Right hindlimb (tissue), 1 donor: Measurements from ENCODE around the gene RNF208.

Experiments used
- DNase-seq: peaks from one replicate; pipeline ENCODE4 v3.0.0-alpha.2; 2018

The RNF208 gene

GRCh38 chr9:137172901-137173795 lies 48.9 kb downstream of the RNF208 start:
- DNase-seq, result no peak

GRCh38 chr9:137171149-137171900 lies 50.7 kb downstream of the RNF208 start:
- no peak for DNase-seq

- no peak for DNase-seq
Measured at GRCh38 chr9:137170486-137171148, 51.4 kb downstream of the RNF208 start.
